ENCODE data around the gene TNFSF11. TPM values are rescaled to one million over a fixed set of nuclear protein-coding genes. Genes with fewer than 3 reads are reported as not detected.

Gene TNFSF11, protein sequence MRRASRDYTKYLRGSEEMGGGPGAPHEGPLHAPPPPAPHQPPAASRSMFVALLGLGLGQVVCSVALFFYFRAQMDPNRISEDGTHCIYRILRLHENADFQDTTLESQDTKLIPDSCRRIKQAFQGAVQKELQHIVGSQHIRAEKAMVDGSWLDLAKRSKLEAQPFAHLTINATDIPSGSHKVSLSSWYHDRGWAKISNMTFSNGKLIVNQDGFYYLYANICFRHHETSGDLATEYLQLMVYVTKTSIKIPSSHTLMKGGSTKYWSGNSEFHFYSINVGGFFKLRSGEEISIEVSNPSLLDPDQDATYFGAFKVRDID
- total RNA-seq, result 0.29 TPM in 1 of 2 replicates, not detected in the other

DNA sequence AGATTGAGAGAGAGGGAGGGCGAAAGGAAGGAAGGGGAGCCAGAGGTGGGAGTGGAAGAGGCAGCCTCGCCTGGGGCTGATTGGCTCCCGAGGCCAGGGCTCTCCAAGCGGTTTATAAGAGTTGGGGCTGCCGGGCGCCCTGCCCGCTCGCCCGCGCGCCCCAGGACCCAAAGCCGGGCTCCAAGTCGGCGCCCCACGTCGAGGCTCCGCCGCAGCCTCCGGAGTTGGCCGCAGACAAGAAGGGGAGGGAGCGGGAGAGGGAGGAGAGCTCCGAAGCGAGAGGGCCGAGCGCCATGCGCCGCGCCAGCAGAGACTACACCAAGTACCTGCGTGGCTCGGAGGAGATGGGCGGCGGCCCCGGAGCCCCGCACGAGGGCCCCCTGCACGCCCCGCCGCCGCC is at the start of gene TNFSF11:
TNFSF11 (plus strand) TSS at position 142 of the 400 bp plus-strand sequence; CDS start at position 294, 152 bp downstream.
- DNase-seq (ENCODE audit: extremely low read depth, low read depth, low spot score), result no peak

- no peak for DNase-seq (ENCODE audit: extremely low read depth, low read depth, low spot score)
Measured at GRCh38 chr13:42524487-42525034, 49.4 kb upstream of the TNFSF11 start.

DNA sequence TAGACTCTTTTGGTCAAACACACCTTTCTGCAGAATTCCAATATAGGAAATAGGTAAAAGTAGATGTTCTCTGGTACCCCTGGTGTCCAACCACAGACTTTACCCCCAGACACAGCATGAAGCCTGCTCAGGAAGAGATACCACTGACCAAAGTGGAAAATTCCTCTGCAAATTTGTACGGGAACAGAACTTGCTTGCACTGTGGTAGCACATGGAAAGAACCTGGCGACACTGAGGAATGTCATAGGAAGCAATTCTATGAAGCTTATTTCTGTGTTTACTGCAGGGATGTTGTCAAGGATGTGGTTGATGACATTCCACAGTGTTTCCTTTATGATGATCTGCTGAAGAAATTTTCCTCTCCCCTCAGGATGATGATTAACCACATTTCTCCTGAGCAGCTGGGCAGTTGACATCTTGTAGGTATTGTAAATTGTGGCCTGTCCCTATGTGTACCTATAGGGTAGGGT is 48.9 kb upstream of the TNFSF11 start:
- DNase-seq (ENCODE audit: extremely low read depth, low read depth, low spot score), result no peak

DNA sequence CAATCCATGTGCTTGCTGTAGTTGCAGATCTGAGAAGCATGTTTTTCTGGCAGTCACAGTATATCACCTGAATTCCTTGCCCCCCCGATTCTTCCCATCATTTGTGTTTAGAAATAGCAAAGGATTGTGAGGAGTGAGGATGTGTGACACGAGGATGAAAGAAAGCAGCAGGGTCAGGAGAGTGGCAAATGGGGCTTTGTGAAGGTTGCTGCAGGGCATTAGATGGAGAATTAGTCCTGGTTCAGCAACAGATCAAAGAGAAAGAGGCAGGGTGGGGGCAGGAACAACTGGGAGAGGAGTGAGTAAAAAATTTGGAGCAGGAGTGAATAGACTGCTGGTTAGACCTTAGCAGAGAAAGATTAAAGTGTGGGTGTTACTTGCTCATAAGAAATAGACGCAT is 47.7 kb upstream of the TNFSF11 start:
- DNase-seq (ENCODE audit: extremely low read depth, low read depth, low spot score), result no peak

DNA sequence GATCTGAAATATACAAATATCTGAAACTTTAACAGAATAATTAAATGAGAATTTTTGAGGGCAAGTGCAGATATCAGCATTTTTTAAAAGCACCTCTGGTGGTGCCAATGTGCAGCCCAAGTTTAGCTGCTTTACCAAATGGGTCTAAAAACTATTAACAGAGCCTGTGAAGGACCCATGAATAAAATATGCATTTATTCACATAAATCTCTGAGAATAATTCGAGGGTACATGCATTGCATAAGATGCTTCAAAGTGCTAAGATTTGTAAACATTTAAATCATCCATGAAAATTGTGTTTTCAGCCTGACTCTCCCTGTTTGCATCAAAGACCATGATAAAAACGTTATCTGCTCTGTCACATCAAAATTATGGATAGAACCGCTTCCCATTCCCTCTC is 47.1 kb upstream of the TNFSF11 start:
- no peak for DNase-seq (ENCODE audit: extremely low read depth, low read depth, low spot score)

DNA sequence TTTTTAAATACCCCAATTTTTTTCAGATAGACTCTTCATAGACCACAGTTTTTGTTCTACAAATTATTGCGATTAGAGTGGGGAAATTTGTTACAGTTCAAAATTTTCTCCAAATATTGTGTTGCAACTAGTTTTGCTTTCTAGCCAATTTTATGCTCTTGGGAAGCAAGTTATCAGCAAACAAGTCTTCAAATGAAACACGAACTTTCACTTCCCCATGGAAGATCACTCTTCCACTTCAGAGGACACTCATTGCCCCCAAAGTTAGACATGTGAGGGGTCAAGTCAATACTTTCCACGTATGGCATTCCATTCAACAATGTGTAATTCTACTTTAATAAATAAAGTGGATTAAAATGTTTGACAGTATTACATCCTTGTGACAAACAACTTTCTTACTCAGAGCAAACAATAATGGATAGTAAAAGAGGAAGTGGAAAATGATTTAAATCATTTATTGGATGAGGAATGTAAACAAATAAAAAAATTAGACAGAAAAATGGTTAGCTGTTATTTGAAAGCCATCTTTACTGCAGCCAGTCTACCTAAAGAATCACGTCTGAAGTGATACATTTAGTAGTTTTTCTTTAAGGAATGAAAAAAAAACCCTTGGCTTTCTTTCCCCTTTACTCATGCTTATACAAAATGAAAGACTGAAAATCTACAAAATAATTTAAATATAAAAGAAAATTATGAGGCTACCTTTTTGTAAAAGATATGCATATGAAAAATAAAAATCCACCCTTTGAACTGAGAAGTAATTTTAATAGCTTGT is 41.2 kb upstream of the TNFSF11 start:
- no peak for DNase-seq (ENCODE audit: extremely low read depth, low read depth, low spot score)

- no peak for DNase-seq (ENCODE audit: extremely low read depth, low read depth, low spot score)
Measured at GRCh38 chr13:42533336-42533591, 40.7 kb upstream of the TNFSF11 start.

DNA sequence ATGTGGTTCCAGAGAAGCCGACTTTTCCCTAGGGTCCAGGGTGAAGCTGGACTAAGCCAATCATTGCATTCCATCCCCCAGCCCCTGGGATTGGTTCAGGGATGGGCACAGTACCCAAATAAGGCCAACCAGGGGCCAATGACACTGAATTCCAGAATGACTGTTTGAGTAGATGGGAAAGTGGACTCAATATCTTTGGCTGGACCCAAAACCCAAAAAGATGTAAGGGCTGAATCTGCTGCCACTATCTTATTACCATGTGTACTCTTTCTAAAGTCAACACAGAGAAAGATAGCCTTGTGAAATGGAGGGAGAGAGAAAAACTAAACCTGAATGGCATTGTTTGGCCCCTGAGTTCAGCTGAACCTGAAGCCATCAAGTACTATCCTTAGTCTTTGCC is 39.2 kb upstream of the TNFSF11 start:
- DNase-seq (ENCODE audit: extremely low read depth, low read depth, low spot score), result no peak

DNA sequence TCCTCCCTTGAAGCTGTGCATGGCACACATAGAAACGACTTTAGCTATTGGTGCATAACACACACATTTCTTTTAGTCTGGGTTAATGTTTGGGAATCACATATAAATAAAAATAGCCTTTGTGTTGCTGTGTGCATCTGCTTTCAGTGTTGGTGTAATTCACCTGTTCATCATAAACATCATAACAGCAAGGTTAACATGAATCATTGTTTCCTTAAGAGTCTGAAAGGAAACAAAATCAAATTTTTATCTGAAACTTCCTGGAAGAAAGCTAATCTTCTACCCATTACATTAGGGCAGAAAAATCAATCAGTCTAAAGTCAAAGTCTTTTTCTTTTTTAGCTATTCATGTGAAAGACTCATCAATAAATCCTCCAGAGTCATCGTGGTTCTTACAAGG is 35.0 kb upstream of the TNFSF11 start:
- DNase-seq (ENCODE audit: extremely low read depth, low read depth, low spot score), result no peak

GRCh38 chr13:42539670-42540069 is 34.3 kb upstream of the TNFSF11 start:
- DNase-seq (ENCODE audit: extremely low read depth, low read depth, low spot score), result no peak

GRCh38 chr13:42543215-42543797 is 30.6 kb upstream of the TNFSF11 start:
- DNase-seq (ENCODE audit: extremely low read depth, low read depth, low spot score), result no peak

DNA sequence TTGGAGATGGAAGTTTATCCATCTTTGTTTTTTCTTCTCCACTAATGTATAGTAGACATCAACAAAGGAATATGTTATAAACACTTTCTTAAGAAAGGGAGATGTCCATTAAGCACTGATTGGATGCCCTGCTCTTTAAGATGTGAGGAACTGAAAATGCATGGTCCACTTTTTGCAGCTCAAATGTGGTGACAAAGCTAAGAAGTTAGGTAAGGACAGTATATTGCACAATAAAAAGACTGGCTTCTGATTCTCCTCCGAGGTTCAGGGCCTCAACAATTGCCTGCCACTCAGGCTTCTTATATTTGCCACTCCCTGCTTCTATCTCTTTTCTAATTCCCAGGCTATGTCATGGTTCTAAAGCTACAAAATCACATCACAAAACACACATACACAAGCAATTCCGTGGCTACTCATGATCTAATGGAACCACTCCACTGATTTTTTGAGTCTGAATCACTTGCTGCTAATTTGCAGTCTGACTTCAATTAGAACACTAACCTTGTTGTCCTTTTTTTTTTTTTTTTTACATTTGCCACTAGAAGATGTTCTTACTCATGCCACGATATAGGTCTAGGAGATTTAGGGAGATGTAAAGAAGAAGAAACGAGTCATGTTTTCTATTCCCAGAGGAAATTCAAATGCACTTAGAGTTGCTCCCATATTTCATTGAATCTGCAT is 29.6 kb upstream of the TNFSF11 start:
- DNase-seq (ENCODE audit: extremely low read depth, low read depth, low spot score), result no peak

DNA sequence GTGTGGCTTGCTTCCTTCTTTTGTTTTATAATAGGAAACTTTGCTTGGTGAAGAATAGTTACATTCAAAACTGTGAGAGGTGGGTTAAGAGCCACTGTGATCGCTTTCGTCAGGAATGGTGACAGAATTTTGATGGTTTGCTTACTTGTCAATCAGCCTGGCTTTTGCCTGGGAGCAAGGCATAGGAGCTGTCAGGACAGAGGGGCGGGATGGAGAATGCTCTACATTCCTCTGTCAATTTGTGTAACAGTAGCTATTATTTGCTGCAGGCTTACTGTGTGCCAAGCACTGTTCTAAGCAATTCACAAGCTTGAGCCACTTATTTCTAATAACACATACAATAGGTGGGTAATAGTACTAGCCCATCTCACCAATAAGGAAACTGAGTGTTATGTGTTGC is 28.1 kb upstream of the TNFSF11 start:
- DNase-seq (ENCODE audit: extremely low read depth, low read depth, low spot score), result no peak

DNA sequence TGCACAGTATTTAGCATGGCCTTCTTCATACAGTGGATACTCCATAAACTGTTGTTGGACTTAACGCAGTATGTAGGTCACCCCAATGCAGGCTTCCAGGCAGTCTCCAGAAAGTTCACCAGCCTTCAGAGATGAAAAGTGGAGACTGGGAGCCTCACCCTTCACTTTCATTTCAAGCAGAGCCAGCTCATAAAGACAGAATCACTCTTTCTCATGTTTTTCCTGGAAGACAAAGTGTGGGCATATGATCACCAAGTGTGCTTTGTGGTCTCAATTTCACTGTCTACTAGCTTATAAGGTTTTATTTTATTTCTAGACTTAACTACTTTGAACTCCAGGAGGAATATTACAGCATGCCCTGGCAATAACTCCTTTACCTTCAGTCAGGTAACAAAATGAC is 26.3 kb upstream of the TNFSF11 start:
- DNase-seq (ENCODE audit: extremely low read depth, low read depth, low spot score), result no peak

DNA sequence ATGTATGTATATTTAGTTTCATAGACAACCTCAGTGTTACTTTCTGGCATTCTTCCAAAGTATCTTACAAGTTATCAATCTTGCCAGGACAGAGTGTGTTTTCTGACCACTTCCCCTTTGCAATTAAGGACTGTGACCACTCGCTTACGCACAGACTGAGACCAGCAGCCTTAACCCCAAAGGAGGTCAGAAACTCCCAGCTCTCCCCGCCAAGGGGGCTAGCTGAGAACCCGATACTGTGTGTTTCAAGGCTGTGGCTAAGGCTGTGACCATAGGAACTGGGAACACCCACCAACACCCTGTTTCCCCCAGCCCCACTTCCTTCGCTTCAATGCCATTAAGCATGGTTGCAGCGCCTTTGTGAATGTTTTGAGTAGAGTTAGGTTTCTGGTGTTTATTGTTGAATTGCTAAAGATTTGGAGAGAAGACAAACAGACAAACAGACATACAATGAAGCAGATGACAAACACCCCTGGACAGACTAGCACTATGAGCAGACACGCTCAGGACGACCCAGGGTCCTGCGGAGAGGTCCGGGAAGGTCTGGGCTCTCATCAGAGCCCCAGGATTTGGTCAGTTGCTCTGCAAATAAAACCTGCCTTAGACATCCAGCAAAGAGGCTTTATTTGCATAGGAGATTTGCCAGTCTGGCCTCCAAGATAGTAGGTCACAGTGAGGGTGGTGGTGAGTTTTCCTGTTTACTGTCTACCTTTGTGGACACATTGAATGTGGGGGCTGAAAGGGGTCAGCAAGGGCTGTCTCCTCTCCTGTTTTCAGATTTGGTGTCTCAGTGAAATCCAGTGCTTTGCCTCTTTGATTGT is 25.0 kb upstream of the TNFSF11 start:
- no peak for DNase-seq (ENCODE audit: extremely low read depth, low read depth, low spot score)

GRCh38 chr13:42549552-42549936 is 24.4 kb upstream of the TNFSF11 start:
- no peak for DNase-seq (ENCODE audit: extremely low read depth, low read depth, low spot score)

DNA sequence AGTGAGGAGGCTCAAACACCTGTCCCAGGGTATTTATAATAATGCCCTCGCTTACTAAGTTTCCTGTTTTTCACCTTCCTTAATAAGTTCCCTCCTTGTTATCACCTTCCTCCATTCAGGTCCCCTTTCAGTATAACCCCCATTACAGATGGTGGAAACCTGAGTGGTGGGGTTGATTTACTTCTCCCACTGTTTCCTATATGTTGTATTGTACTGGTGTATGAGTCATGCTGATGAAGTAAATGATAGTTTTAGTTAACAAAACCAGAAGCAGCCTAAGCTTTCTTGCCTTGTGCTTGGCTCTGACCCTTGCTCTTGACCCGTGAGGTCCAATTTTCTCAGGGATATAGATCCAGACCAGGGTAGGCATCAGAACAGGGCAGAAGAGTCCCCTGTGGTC is 22.3 kb upstream of the TNFSF11 start:
- DNase-seq (ENCODE audit: extremely low read depth, low read depth, low spot score), result no peak

- no peak for DNase-seq (ENCODE audit: extremely low read depth, low read depth, low spot score)
Measured at GRCh38 chr13:42553098-42554046, 20.6 kb upstream of the TNFSF11 start.

DNA sequence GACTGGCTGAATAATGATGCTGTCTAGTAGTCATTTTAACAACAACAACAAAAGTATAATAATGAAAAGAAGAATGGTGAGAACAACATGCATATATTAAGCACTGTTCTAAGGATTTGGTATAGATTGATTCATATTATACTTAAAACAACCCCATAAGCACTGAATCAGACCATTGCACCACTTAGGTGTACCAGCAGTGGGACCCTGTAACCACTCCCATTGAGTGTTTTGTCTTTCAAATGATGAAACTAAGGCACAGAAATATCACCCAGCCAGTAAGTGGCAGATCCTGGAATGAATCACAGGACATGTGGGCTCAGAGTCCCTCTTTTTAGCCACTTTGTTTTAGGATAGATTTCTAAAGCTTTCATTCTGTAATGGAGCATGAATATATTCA is 14.9 kb upstream of the TNFSF11 start:
- DNase-seq (ENCODE audit: extremely low read depth, low read depth, low spot score), result no peak
